Measurements from ENCODE around the gene IZUMO1R.
"Not testable (repeated sequence)": the region's sequence is repeated elsewhere in the genome, so short reads cannot be mapped to it uniquely, and the experiment has no call there.

IZUMO1R gene

DNA sequence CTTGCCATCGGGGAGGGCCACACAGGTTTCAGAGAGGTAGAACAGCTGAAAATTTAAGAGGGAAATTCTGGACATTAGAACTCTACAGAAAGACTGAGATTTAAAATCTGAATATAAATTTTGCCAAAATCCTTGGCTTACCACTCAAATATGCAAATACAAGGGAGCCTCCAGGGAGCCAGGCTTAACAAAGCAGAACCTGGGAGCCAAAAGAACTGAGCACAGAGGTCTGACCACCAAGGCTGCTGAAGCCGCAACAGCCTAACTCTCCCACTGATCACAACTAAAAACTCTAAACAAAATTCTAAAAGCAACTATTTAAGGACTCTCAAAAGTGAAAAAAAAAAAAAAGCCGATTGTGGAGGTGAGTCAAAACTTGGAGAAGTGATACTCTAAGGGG, 34.3 kb downstream of the IZUMO1R start:
- H4K8ac ChIP-seq (ENCODE audit: low read depth, low read length) = no peak overlapping the region

DNA sequence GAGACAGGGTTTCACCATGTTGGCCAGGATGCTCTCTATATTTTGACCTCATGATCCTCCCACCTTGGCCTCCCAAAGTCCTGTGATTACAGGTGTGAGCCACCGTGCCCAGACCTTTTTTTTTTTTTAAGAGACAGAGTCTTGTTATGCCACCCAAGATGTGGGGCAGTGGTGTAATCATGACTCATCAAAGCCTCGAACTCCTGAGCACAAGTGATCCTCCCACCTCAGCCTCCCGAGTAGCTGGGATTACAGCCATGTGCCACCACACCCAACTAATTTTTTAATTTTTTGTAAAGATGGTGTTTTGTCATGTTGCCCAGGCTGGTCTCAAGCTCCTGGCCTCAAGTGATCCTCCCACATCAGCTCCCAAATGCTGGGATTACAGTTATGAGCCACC, 37.9 kb downstream of the IZUMO1R start:
- Histone ChIP-seq H2BK120ac (ENCODE audit: low read depth, low read length) (no peak overlapping the region), H3K4me2 (ENCODE audit: insufficient read depth, low read length, poor library complexity, severe bottlenecking) (no peak overlapping the region), H3K23ac (ENCODE audit: low read depth, low read length, poor library complexity) (no peak overlapping the region), H2AK5ac (ENCODE audit: low read depth, low read length) (no peak overlapping the region), H4K91ac (ENCODE audit: low read depth, low read length, poor library complexity) (no peak overlapping the region), H3K4me1 (ENCODE audit: control insufficient read depth in 2 of 2, insufficient read depth in 1 of 2, low read depth in 1 of 2, low read length in 2 of 2) (no peaks in the 10 kb centered on the region), H3K14ac (ENCODE audit: low read length) (no peak overlapping the region), H2BK5ac (ENCODE audit: low read length) (no peak overlapping the region), H3K79me1 (ENCODE audit: low read depth, low read length) (no peaks in the 10 kb centered on the region), H2BK12ac (ENCODE audit: low read length) (no peak overlapping the region), H2BK15ac (ENCODE audit: low read length) (no peak overlapping the region), H3K27ac (replicated peaks; ENCODE audit: low read length) (no peak overlapping the region), H3K9me3 (replicated peaks in 1 of 2; ENCODE audit: control insufficient read depth in 2 of 2, insufficient read depth in 1 of 2, low read depth in 1 of 2, low read length in 2 of 2) (no peaks in the 10 kb centered on the region), H3K4ac (ENCODE audit: low read length) (no peak overlapping the region), H2AFZ (ENCODE audit: low read length) (no peak overlapping the region), H4K8ac (ENCODE audit: low read depth, low read length) (no peak overlapping the region), H3K9ac (ENCODE audit: low read depth, low read length, poor library complexity) (no peak overlapping the region), H3K27me3 (ENCODE audit: control insufficient read depth in 3 of 3, insufficient read depth in 3 of 3, low read depth in 1 of 3, low read length in 3 of 3) (no peaks in the 10 kb centered on the region), H3K36me3 (replicated peaks in 1 of 2; ENCODE audit: control insufficient read depth in 2 of 2, insufficient read depth in 2 of 2, low read length in 2 of 2) (no peaks in the 10 kb centered on the region), H3K18ac (ENCODE audit: low read length) (no peak overlapping the region), H3K4me3 (ENCODE audit: low read length in 2 of 2) (no peak overlapping the region)
- WGBS, 2 donors (ENCODE audit: extremely low coverage in 2 of 2, insufficient read length in 2 of 2, insufficient replicate concordance in 1 of 2) = no CpG with 5 or more reads among the region's 3 CpGs
- no peak for DNase-seq (ENCODE audit: low spot score)

More for the DNA sequence above, 34.3 kb downstream of the IZUMO1R start:
- no peak overlapping the region for H2BK12ac ChIP-seq (ENCODE audit: low read length)
- no peak overlapping the region for H3K18ac ChIP-seq (ENCODE audit: low read length)
- H3K9ac ChIP-seq (ENCODE audit: low read depth, low read length, poor library complexity) = no peak overlapping the region
- no peak overlapping the region for H3K4ac ChIP-seq (ENCODE audit: low read length)
- no peaks in the 10 kb centered on the region for H3K9me3 ChIP-seq (replicated peaks in 1 of 2; ENCODE audit: control insufficient read depth in 2 of 2, insufficient read depth in 1 of 2, low read depth in 1 of 2, low read length in 2 of 2)
- H3K27ac ChIP-seq (replicated peaks; ENCODE audit: low read length) = no peak overlapping the region
- no peak overlapping the region for H2BK120ac ChIP-seq (ENCODE audit: low read depth, low read length)
- no peak overlapping the region for H3K23ac ChIP-seq (ENCODE audit: low read depth, low read length, poor library complexity)
- DNase-seq (ENCODE audit: low spot score) = no peak
- H4K91ac ChIP-seq (ENCODE audit: low read depth, low read length, poor library complexity) = no peak overlapping the region
- H3K14ac ChIP-seq (ENCODE audit: low read length) = no peak overlapping the region
- no peak overlapping the region for H2AFZ ChIP-seq (ENCODE audit: low read length)
- H3K36me3 ChIP-seq (replicated peaks in 1 of 2; ENCODE audit: control insufficient read depth in 2 of 2, insufficient read depth in 2 of 2, low read length in 2 of 2) = no peaks in the 10 kb centered on the region
- no peak overlapping the region for H2BK5ac ChIP-seq (ENCODE audit: low read length)
- no peaks in the 10 kb centered on the region for H3K4me1 ChIP-seq (ENCODE audit: control insufficient read depth in 2 of 2, insufficient read depth in 1 of 2, low read depth in 1 of 2, low read length in 2 of 2)
- no peak overlapping the region for H2AK5ac ChIP-seq (ENCODE audit: low read depth, low read length)
- no peaks in the 10 kb centered on the region for H3K27me3 ChIP-seq (ENCODE audit: control insufficient read depth in 3 of 3, insufficient read depth in 3 of 3, low read depth in 1 of 3, low read length in 3 of 3)
- no CpG with 5 or more reads among the region's 3 CpGs for WGBS, 2 donors (ENCODE audit: extremely low coverage in 2 of 2, insufficient read length in 2 of 2, insufficient replicate concordance in 1 of 2)
- H2BK15ac ChIP-seq (ENCODE audit: low read length) = no peak overlapping the region
- no peak overlapping the region for H3K4me3 ChIP-seq (ENCODE audit: low read length in 2 of 2)
- H3K4me2 ChIP-seq (ENCODE audit: insufficient read depth, low read length, poor library complexity, severe bottlenecking) = no peak overlapping the region
- no peaks in the 10 kb centered on the region for H3K79me1 ChIP-seq (ENCODE audit: low read depth, low read length)

GRCh38 chr11:94343495-94343894, 39.1 kb downstream of the IZUMO1R start:
- no peak overlapping the region for H4K91ac ChIP-seq (ENCODE audit: low read depth, low read length, poor library complexity)
- no peak overlapping the region for H3K4me3 ChIP-seq (ENCODE audit: low read length in 2 of 2)
- no peaks in the 10 kb centered on the region for H3K36me3 ChIP-seq (replicated peaks in 1 of 2; ENCODE audit: control insufficient read depth in 2 of 2, insufficient read depth in 2 of 2, low read length in 2 of 2)
- no peak overlapping the region for H3K9ac ChIP-seq (ENCODE audit: low read depth, low read length, poor library complexity)
- no peaks in the 10 kb centered on the region for H3K27me3 ChIP-seq (ENCODE audit: control insufficient read depth in 3 of 3, insufficient read depth in 3 of 3, low read depth in 1 of 3, low read length in 3 of 3)
- H2BK15ac ChIP-seq (ENCODE audit: low read length) = no peak overlapping the region
- no peak overlapping the region for H2BK12ac ChIP-seq (ENCODE audit: low read length)
- no peak overlapping the region for H3K23ac ChIP-seq (ENCODE audit: low read depth, low read length, poor library complexity)
- no peak overlapping the region for H4K8ac ChIP-seq (ENCODE audit: low read depth, low read length)
- H2BK5ac ChIP-seq (ENCODE audit: low read length) = no peak overlapping the region
- H3K79me1 ChIP-seq (ENCODE audit: low read depth, low read length) = no peaks in the 10 kb centered on the region
- no peak overlapping the region for H3K4ac ChIP-seq (ENCODE audit: low read length)
- H3K27ac ChIP-seq (replicated peaks; ENCODE audit: low read length) = no peak overlapping the region
- no peak overlapping the region for H3K14ac ChIP-seq (ENCODE audit: low read length)
- H3K4me1 ChIP-seq (ENCODE audit: control insufficient read depth in 2 of 2, insufficient read depth in 1 of 2, low read depth in 1 of 2, low read length in 2 of 2) = no peaks in the 10 kb centered on the region
- no peak overlapping the region for H3K4me2 ChIP-seq (ENCODE audit: insufficient read depth, low read length, poor library complexity, severe bottlenecking)
- H3K18ac ChIP-seq (ENCODE audit: low read length) = no peak overlapping the region
- H2AK5ac ChIP-seq (ENCODE audit: low read depth, low read length) = no peak overlapping the region
- no CpG with 5 or more reads among the region's 1 CpG for WGBS, 2 donors (ENCODE audit: extremely low coverage in 2 of 2, insufficient read length in 2 of 2, insufficient replicate concordance in 1 of 2)
- H2BK120ac ChIP-seq (ENCODE audit: low read depth, low read length) = no peak overlapping the region
- no peak overlapping the region for H2AFZ ChIP-seq (ENCODE audit: low read length)
- H3K9me3 ChIP-seq (replicated peaks in 1 of 2; ENCODE audit: control insufficient read depth in 2 of 2, insufficient read depth in 1 of 2, low read depth in 1 of 2, low read length in 2 of 2) = no peaks in the 10 kb centered on the region
- no peak for DNase-seq (ENCODE audit: low spot score)

DNA sequence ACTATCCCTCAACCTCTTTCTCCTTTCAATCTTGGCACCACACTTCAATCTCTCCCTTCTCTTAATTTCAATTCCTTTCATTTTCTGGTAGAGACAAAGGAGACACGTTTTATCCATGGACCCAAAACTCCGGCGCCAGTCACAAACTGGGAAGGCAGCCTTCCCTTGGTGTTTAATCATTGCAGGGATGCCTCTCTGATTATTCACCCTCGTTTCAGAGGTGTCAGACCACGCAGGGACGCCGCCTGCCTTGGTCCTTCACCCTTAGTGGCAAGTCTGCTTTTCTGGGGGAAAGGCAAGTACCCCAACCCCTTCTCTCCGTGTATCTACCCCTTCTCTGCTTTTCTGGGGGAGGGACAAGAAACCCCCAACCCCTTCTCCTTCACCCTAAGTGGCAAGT, 41.9 kb downstream of the IZUMO1R start:
- not testable (repeated sequence) for H3K9me3 ChIP-seq (replicated peaks in 1 of 2; ENCODE audit: control insufficient read depth in 2 of 2, insufficient read depth in 1 of 2, low read depth in 1 of 2, low read length in 2 of 2); H3K9ac ChIP-seq (ENCODE audit: low read depth, low read length, poor library complexity); H3K23ac ChIP-seq (ENCODE audit: low read depth, low read length, poor library complexity); H2AFZ ChIP-seq (ENCODE audit: low read length); H2BK5ac ChIP-seq (ENCODE audit: low read length); H4K8ac ChIP-seq (ENCODE audit: low read depth, low read length); H3K36me3 ChIP-seq (replicated peaks in 1 of 2; ENCODE audit: control insufficient read depth in 2 of 2, insufficient read depth in 2 of 2, low read length in 2 of 2); H3K4me1 ChIP-seq (ENCODE audit: control insufficient read depth in 2 of 2, insufficient read depth in 1 of 2, low read depth in 1 of 2, low read length in 2 of 2); H3K18ac ChIP-seq (ENCODE audit: low read length); H3K4me3 ChIP-seq (ENCODE audit: low read length in 2 of 2); H3K79me1 ChIP-seq (ENCODE audit: low read depth, low read length); H2BK120ac ChIP-seq (ENCODE audit: low read depth, low read length); H2BK15ac ChIP-seq (ENCODE audit: low read length); H2BK12ac ChIP-seq (ENCODE audit: low read length); H3K27me3 ChIP-seq (ENCODE audit: control insufficient read depth in 3 of 3, insufficient read depth in 3 of 3, low read depth in 1 of 3, low read length in 3 of 3); H3K4ac ChIP-seq (ENCODE audit: low read length); H4K91ac ChIP-seq (ENCODE audit: low read depth, low read length, poor library complexity); H2AK5ac ChIP-seq (ENCODE audit: low read depth, low read length); H3K27ac ChIP-seq (replicated peaks; ENCODE audit: low read length); H3K4me2 ChIP-seq (ENCODE audit: insufficient read depth, low read length, poor library complexity, severe bottlenecking); DNase-seq (ENCODE audit: low spot score)
- WGBS, 2 donors (ENCODE audit: extremely low coverage in 2 of 2, insufficient read length in 2 of 2, insufficient replicate concordance in 1 of 2) = no CpG with 5 or more reads among the region's 8 CpGs
- peak overlapping the region; percentile 8 for H3K14ac ChIP-seq (ENCODE audit: low read length)

Data from neuronal stem cell (in vitro differentiated cells).